Measurements from ENCODE around the gene SMIM13. TPM values are rescaled to one million over a fixed set of nuclear protein-coding genes. Genes with fewer than 3 reads are reported as not detected.
"Not testable (repeated sequence)": the region's sequence is repeated elsewhere in the genome, so short reads cannot be mapped to it uniquely, and the experiment has no call there.

The SMIM13 gene
- total and polyA plus RNA-seq, 10 donors: 1.5 to 8.3 (median 5.9) TPM

DNA sequence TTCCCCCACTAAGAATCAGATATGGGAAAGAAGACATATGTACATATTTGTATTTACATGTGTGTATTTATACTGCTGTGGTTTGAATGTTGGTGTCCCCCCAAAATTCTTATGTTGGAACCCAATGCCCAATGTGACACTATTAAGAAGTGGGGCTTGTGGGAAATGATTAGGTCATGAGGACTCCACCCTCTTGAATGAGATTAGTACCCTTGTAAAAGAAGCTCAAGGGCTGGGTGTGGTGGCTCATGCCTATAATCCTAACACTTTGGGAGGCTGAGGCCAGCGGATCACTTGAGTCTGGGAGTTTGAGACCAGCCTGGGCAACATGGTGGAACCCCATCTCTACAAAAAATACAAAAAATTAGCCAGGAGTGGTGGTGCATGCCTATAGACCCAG lies 3.9 kb upstream of the SMIM13 start:
- intact Hi-C loops (cut with DNase I; ENCODE audit: low total_unique reads): no loop called here
- TF ChIP-seq POLR2AphosphoS5 (IDR thresholded peaks at IDR 0.05): no peak
- no peak for TF ChIP-seq POLR2A (IDR thresholded peaks at IDR 0.05)
- TF ChIP-seq, protein P1, sequence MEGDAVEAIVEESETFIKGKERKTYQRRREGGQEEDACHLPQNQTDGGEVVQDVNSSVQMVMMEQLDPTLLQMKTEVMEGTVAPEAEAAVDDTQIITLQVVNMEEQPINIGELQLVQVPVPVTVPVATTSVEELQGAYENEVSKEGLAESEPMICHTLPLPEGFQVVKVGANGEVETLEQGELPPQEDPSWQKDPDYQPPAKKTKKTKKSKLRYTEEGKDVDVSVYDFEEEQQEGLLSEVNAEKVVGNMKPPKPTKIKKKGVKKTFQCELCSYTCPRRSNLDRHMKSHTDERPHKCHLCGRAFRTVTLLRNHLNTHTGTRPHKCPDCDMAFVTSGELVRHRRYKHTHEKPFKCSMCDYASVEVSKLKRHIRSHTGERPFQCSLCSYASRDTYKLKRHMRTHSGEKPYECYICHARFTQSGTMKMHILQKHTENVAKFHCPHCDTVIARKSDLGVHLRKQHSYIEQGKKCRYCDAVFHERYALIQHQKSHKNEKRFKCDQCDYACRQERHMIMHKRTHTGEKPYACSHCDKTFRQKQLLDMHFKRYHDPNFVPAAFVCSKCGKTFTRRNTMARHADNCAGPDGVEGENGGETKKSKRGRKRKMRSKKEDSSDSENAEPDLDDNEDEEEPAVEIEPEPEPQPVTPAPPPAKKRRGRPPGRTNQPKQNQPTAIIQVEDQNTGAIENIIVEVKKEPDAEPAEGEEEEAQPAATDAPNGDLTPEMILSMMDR (IDR thresholded peaks at IDR 0.05 in 8 of 11, conservative IDR thresholded peaks at IDR 0.05 in 3 of 11): no peak
- Histone ChIP-seq H3K27ac (no peak overlapping the region), H3K4me1 (peaks cover under 1 to 13% (median 11%) of the 10 kb centered on the region in 6 donors), H3K36me3 (no peaks in the 10 kb centered on the region), H3K4me3 (no peak overlapping the region), H3K9me3 (no peaks in the 10 kb centered on the region), H3K27me3 (replicated peaks in 1 of 7) (no peaks in the 10 kb centered on the region)
- 84 to 97% (median 96%) methylated on average over 1 of the region's 1 CpG for WGBS, 5 donors
- no peak for DNase-seq

DNA sequence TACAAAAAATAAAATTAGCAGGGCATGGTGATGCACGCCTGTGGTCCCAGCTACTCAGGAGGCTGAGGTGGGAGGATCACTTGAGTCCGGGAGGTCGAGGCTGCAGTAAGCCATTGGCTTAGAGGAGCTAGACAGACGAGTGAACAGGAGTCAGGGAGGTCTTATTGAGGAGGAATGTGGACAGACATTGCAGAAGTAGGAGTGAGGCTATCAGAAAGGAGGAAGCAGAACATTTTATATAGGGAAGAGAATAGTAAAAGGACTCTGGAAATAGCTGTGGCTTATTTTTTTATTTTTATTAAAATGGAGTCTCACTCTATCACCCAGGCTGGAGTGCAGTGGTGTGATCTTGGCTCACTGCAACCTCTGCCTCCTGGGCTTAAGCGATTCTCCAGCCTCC lies 2.5 kb upstream of the SMIM13 start:
- WGBS, 5 donors: 86 to 98% (median 92%) methylated on average over 5 of the region's 5 CpGs
- H3K27ac ChIP-seq; H3K9me3 ChIP-seq; H3K27me3 ChIP-seq (replicated peaks in 1 of 7); DNase-seq; H3K4me3 ChIP-seq; H3K36me3 ChIP-seq; intact Hi-C loops (cut with DNase I; ENCODE audit: low total_unique reads): not testable (repeated sequence)
- H3K4me1 ChIP-seq: peaks cover 8 to 27% (median 25%) of the 10 kb centered on the region in 6 donors

DNA sequence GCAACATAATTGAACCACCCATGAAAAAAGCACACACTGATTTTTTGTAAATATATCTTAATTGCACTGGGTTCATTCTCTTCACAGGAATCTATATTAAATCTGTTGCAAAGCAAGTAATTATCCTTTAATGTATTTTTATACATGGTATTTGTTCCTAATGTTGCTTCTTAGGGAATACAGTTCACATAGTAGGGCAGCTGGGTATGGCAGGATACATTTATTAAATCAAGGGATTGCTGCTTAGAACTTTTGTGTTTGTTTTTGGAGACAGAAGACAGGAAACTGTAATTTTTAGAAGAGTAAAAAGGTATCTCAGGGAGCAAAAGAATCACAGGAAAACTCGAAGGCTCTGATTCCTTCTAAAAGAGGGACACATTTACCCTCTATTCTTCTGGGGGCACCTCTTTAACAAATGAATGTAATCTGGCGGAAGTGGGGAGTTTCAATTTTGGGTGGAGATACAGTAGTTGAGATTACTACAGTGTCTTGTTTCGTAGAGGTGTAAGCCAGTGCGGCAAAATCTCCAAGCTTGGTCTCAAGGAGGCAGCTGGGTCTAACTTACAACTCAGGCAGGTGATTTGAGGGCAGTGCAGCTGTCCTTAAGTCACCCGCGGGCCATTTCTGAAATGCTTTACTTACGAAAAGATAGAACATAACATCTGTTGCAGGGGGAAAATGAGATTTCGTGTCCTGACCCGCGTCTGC lies 812 bp upstream of the SMIM13 start:
- 2 to 4% (median 3%) methylated on average over 10 of the region's 10 CpGs for WGBS, 5 donors
- no peaks in the 10 kb centered on the region for H3K9me3 ChIP-seq
- H3K36me3 ChIP-seq: peaks cover 0 to 9% (median 0%) of the 10 kb centered on the region in 6 donors
- intact Hi-C loops (cut with DNase I; ENCODE audit: low total_unique reads): no loop called here
- H3K27ac ChIP-seq: peak overlapping the region; percentile 97 to 99 (median 99)
- peak overlapping the region; percentile 87 to 96 (median 91) for H3K4me3 ChIP-seq
- TF ChIP-seq, protein P1 (IDR thresholded peaks at IDR 0.05 in 8 of 11, conservative IDR thresholded peaks at IDR 0.05 in 3 of 11): no peak
- TF ChIP-seq POLR2A (IDR thresholded peaks at IDR 0.05) (no peak), POLR2AphosphoS5 (IDR thresholded peaks at IDR 0.05) (no peak)
- DNase-seq: no peak
- peaks cover 8 to 36% (median 29%) of the 10 kb centered on the region in 6 donors for H3K4me1 ChIP-seq
- H3K27me3 ChIP-seq (replicated peaks in 1 of 7): no peaks in the 10 kb centered on the region

DNA sequence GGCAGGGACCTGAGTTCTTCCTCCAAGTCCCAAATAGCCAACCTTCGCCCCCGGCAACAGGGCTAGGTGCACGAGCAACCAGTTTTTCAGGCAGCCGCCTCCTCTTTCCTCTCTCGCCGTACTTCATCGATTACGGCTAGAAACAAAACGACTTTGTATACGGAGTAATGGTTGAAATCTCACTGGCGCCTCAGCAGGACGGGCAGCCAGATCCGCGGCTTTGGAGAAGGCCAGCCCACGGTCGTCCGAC lies 333 bp upstream of the SMIM13 start:
- intact Hi-C loops (cut with DNase I; ENCODE audit: low total_unique reads): no loop called here
- 0 to 1% (median 0%) methylated on average over 16 to 17 of the region's 17 CpGs for WGBS, 5 donors
- TF ChIP-seq POLR2AphosphoS5 (IDR thresholded peaks at IDR 0.05) (no peak), POLR2A (IDR thresholded peaks at IDR 0.05) (no peak)
- TF ChIP-seq, protein P1 (IDR thresholded peaks at IDR 0.05 in 8 of 11, conservative IDR thresholded peaks at IDR 0.05 in 3 of 11): no peak
- no peaks in the 10 kb centered on the region for H3K27me3 ChIP-seq (replicated peaks in 1 of 7)
- H3K27ac ChIP-seq: peak overlapping the region; percentile 97 to 99 (median 99)
- H3K4me3 ChIP-seq: peak overlapping the region; percentile 87 to 96 (median 91)
- H3K4me1 ChIP-seq: peaks cover 8 to 36% (median 29%) of the 10 kb centered on the region in 6 donors
- no peaks in the 10 kb centered on the region for H3K9me3 ChIP-seq
- H3K36me3 ChIP-seq: peaks cover 0 to 9% (median 0%) of the 10 kb centered on the region in 6 donors
- DNase-seq: no peak
